ENCODE data around the gene ZNF473.
"Not testable (repeated sequence)": the region's sequence is repeated elsewhere in the genome, so short reads cannot be mapped to it uniquely, and the experiment has no call there.

Gene ZNF473

DNA sequence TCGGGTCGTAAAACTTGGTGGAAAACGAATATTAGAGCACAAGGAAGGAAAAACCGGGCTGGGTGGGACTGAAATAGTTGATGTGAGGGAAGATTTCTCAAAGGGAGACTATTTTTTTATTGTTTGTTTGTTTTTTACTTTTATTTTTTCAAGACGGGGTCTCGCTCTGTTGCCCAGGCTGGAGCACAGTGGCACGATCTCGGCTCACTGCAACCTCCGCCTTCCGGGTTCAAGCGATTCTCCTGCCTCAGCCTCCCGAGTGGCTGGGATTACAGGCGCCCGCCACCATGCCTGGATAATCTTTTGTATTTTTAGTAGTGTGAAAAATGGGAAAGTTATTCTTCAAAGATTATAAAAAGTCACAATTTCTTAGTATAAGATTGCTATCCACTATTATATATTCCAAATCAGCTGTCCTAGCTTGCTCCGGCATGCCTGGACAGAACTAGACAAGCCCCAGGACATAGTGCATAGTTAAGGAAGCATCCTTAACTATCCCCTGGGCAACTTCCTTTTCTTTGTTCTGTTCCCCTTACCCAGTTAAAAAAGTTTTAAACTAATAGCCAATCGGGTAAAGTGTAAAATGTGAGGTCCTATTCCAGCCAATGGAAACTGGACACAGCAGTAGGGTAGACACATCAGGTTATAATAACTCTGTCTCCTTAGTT, 25.6 kb downstream of the ZNF473 start:
- not testable (repeated sequence) for DNase-seq

DNA sequence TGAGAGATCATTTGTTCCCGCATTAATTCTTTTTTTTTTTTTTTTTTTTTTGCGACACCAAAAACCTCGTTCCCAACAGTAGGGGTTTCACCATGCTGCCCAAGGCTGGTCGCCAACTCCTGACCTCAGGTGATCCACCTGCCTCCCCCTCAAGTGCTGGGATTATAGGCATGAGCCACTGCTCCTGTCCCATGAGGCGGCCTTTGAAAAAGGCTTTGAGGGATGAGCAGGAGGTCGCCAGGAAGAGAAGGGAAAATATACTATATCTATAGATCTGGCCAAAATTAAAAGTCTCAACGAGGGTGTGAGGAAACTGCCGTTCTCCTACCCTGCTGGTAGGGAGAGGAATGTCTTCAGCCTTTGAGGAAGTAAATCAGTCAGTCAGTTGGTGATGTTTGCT, 26.2 kb downstream of the ZNF473 start:
- no peak for DNase-seq

GRCh38 chr19:50053119-50053518, 27.3 kb downstream of the ZNF473 start:
- no peak for DNase-seq

- no peak for DNase-seq
These were observed 32.6 kb downstream of the ZNF473 start for GRCh38 chr19:50058425-50058824.

DNA sequence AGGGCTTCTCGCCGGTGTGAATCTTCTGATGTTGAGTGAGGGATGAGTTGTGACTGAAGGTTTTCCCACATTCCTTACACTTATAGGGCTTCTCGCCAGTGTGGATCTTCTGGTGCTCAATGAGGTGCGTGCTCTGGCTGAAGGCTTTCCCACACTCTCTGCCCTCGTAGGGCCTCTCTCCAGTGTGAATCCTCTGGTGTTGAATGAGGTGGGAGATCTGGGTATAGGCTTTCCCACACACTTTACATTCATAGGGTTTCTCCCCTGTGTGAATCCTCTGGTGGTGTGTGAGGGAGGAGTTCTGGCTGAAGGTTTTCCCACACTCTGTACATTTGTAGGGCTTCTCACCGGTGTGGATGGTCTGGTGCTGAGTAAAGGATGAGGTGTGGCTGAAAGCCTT, 33.2 kb downstream of the ZNF473 start:
- DNase-seq: no peak

DNA sequence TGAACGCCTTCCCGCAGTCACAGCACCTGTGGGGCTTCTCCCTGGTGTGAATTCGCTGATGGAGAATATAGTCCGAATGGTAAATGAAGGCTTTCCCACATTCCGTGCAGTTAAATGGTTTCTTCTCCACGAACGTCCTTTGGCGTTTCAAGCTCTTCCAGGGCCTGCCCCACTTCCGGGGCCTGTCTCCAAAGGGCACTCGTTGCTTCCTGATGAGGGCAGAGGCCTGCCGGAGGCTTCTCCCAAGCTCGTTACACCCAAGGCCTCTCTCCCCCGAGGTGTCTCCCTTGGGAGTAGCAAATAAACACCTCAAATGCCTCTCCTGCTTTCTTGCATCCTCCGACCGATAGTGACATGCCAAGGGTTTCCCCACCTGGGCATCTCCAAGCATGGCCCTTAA, 34.3 kb downstream of the ZNF473 start:
- DNase-seq: no peak

DNA sequence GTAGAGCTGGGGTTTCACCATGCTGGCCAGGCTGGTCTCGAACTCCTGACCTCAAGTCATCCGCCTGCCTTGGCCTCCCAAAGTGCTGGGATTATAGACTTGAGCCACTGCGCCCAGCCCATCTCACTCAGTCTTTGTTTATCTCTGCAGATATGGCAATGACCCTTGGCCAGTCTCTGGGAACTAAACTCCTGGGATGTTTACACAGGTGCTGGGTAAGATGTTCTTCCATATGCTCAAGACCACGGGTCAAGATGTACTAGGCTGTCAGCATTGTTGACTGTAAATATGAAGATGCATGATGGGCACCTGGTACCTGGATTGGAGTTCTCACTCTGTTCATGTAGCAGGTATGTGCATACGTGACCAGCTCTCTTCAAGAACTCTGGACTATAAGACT, 35.8 kb downstream of the ZNF473 start:
- no peak for DNase-seq

DNA sequence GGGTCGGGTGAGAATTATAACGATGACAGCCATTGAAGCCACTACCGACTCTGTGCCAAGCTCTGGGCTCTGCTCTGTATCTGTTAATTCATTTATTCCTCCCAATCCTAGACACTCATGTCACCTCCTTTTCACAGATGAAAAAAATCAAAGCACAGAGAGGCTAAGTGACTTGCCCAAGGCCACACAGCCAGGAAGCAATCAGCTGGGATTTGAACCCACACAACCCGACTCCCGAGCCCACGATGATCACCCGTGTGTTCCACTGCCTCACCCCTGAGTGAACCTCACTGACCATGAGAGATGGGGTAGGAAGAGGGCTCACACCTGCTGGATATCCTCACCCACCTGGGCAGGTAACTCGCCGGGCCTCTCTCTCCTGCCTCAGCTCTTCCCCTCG, 40.1 kb downstream of the ZNF473 start:
- DNase-seq: no peak

DNA sequence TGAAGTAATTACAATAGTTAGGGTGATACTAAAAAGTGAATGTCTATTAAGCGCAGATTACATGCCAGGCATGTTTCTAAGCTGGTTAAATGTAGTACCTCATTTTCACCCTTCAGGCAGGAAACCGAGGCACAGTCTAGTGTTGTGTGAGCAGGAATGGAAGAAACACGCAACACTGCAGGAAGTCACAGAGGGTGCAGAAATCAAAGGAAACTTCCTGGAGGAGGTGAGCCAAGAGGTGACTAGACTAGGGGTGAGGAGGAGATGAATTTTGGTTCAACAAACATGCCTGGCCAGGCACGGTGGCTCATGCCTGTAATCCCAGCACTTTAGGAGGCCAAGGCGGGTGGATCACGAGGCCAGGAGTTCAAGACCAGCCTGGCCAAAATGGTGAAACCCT, 41.8 kb downstream of the ZNF473 start:
- no peak for DNase-seq

GRCh38 chr19:50068382-50068781, 42.6 kb downstream of the ZNF473 start:
- not testable (repeated sequence) for DNase-seq

- not testable (repeated sequence) for DNase-seq
These were observed 49.3 kb downstream of the ZNF473 start for GRCh38 chr19:50075076-50075475.

DNA sequence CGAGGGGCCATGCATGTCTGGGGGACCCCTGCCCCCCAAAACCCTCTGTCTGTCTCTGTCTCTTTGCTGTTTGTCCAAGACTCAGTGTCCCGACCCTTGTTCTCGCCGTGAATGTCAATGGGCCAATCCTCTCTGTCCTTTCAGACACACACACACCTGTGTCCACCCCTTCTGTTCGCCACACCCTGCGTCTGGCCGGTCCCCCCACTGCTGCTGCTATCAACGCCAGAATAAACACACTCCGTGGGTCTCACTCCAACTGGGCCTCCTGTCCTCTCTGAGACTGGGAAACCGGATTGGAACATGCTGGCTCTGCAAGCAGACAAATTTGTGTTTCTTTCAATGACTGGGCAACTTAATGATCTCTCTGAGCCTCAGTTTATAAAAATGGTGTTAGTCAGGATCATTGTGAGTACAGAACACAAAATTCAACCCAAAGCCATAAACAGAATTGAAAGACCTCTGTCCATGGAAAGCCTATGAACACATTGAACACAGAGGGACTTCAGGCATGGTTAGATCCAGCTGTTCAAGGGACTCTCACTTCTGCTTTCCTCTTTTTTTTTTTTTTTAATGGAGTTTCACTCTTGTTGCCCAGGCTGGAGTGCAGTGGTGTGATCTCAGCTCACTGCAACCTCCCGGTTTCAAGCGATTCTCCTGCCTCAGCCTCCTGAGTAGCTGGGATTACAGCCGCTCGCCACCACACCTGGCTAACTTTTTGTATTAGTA, 50.0 kb downstream of the ZNF473 start:
- DNase-seq: not testable (repeated sequence)

DNA sequence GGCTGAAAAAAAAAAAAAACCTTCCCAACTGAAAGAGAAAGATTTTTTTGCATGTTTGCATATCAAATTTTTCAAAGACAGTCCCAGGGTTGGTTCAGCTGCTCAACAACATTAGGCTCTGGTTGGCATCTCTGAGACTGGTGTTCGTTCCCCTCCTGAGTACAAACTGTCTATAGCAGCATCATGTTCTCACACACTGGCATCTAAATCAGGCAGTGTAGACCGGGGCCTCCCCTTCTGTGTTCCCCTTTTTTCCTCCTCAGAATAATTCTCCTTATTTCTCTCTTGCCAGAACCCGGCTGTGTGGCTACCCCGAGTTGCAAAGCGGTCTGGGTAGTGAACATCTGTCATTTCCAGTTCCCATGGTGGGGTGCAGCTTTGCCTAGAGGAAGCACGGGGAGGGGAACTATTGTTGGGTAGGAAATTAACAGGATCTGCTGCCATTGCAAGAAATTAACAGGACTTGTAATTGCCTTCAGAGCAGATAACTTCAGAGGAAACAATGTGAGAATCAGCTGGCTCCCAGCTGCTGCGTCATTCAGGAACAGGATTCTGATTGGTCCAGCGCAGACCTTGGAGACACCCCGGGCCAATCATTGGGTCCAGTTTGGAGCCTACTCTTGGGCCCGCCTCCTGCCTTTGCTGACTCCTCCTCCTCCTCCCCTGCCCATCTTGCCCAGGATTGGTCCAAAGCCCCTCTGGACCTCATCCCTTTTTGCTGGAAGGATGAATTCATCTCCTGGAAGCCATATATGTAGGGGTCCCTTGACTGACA, 51.0 kb downstream of the ZNF473 start:
- DNase-seq: not testable (repeated sequence)

GRCh38 chr19:50079014-50079413, 53.2 kb downstream of the ZNF473 start:
- not testable (repeated sequence) for DNase-seq

GRCh38 chr19:50084440-50084839, 58.6 kb downstream of the ZNF473 start:
- DNase-seq: not testable (repeated sequence)

GRCh38 chr19:50087153-50087552, 61.3 kb downstream of the ZNF473 start:
- DNase-seq: not testable (repeated sequence)

DNA sequence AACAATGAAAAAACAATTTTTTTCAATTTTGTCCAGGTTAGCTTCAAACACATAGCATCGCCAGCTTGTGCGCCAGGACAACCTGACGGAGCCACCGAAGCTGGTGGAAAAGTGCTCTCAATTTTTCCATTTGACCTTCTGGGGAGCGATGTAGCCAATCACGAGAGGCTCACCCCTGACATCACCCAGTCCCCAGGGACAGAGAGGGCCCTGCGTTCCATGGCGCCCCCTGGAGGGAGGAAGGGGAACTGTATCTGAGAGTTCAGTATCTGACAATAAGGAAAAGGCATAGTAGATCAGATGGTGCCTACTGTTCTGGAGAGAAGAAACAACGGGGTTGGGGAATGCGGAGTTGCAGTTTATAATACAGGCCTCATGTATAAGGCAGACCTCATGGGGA, 64.9 kb downstream of the ZNF473 start:
- peak; percentile 20 to 34 for DNase-seq

- DNase-seq: not testable (repeated sequence)
These were observed 66.0 kb downstream of the ZNF473 start for GRCh38 chr19:50091786-50092185.

- DNase-seq: not testable (repeated sequence)
These were observed 66.8 kb downstream of the ZNF473 start for GRCh38 chr19:50092597-50092996.

- DNase-seq: not testable (repeated sequence)
These were observed 72.1 kb downstream of the ZNF473 start for GRCh38 chr19:50097884-50098283.

GRCh38 chr19:50098892-50099291, 73.1 kb downstream of the ZNF473 start:
- DNase-seq: peak in 1 of 2 donors; percentile 30

DNA sequence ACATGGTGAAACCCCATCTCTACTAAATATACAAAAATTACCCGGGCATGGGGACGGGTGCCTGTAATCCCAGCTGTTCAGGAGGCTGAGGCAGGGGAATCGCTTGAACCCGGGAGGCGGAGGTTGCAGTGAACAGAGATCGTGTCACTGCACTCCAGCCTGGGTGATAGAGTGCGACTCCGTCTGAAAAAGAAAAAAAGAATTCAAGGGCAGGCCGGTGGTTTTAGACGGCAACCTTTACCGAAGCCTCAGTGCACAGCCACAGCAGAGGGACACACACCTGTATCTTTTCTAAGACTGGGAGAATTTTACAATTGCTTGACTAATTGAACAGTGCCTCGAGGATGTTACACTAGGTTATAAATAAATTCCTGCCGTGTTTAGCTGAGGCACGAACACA, 73.9 kb downstream of the ZNF473 start:
- DNase-seq: not testable (repeated sequence)

DNA sequence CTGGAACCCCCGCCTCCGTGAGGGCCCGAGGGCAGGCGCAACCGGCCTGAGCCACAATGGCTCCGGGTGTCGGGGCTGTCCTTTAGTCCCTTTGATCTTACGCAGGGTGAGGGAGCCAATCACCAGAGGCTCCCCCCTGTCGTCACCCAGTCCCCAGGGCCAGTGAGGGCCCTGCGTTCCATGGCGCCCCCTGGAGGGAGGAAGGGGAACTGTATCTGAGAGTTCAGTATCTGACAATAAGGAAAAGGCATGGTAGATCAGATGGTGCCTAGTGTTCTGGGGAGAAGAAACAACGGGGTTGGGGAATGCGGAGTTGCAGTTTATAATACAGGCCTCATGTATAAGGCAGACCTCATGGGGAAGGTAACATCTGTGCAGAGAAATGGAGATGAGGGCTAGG, 75.1 kb downstream of the ZNF473 start:
- not testable (repeated sequence) for DNase-seq

All from CD4-positive, alpha-beta T cell treated with Interleukin-4 for 1 hour (primary cell).